B cell (primary cell): ENCODE results near the gene GSTM3. TPM values are rescaled to one million over a fixed set of nuclear protein-coding genes. Genes with fewer than 3 reads are reported as not detected.

ENCODE experiments used
- ATAC-seq: fragments of 200-7000 bp; cut with Tn5 transposase; one replicate; pipeline ENCODE4 v1.10.0; 2021; ENCODE audit warnings: low read depth, mild to moderate bottlenecking, moderate number of reproducible peaks, moderate library complexity
- CTCF ChIA-PET: fragments of 350-600 bp; sonication (Branson Sonifier 250); formaldehyde crosslinking; loops from one replicate; lab custom pipeline; 2021; ENCODE audit warnings: antibody characterized with exemption, inconsistent platforms; lab: Charles Lee
- POLR2A ChIA-PET: fragments of 350-600 bp; sonication (Branson Sonifier 250); formaldehyde crosslinking; loops from one replicate; lab custom pipeline; 2021; ENCODE audit warnings: antibody characterized with exemption; lab: Charles Lee
- DNase-seq: peaks from one replicate; pipeline ENCODE4 v3.0.0; 2013
- H2AFZ ChIP-seq: 2 replicates; pipeline ENCODE4 v1.6.1; 2012; ENCODE audit warnings: mild to moderate bottlenecking, low read depth, low read length; ENCODE audit not compliant: insufficient read depth, poor library complexity, severe bottlenecking
- H3K27ac ChIP-seq, 2 donors: 1 replicate in 1 of 2; 2 replicates in 1 of 2; pipeline ENCODE4 v1.5.1; 2012 to 2013; ENCODE audit warnings: low read length in 2 of 2, mild to moderate bottlenecking in 2 of 2, moderate library complexity in 1 of 2
- H3K27me3 ChIP-seq, 4 experiments: fragments of 200-600 bp in 1 of 4; sonication (generic) in 1 of 4; replicated peaks in 1 of 4; 1 replicate in 2 of 4; 2 replicates in 2 of 4; pipeline versions ENCODE4 v1.6.1 to v1.7.0; 2013 to 2016; ENCODE audit warnings: low read length in 3 of 4, mild to moderate bottlenecking in 2 of 4, mixed read lengths in 1 of 4, moderate library complexity in 1 of 4; ENCODE audit not compliant: insufficient read depth in 4 of 4, control insufficient read depth in 3 of 4; ENCODE audit errors: control extremely low read depth in 1 of 4
- H3K36me3 ChIP-seq, 2 experiments: replicated peaks in 1 of 2; 1 replicate in 1 of 2; 2 replicates in 1 of 2; pipeline versions ENCODE4 v1.6.1 to v1.7.1; 2013; ENCODE audit warnings: low read length in 1 of 2; ENCODE audit not compliant: insufficient read depth in 2 of 2, control insufficient read depth in 1 of 2; ENCODE audit errors: control extremely low read depth in 1 of 2, extremely low read depth in 1 of 2
- H3K4me1 ChIP-seq, 2 donors: fragments of 200-600 bp in 1 of 2; sonication (generic) in 1 of 2; 1 replicate in 1 of 2; 2 replicates in 1 of 2; pipeline versions ENCODE4 v1.5.1 to v1.6.1; 2013 to 2017; ENCODE audit warnings: low read length in 2 of 2; ENCODE audit not compliant: control insufficient read depth in 2 of 2, insufficient read depth in 2 of 2
- H3K4me2 ChIP-seq: replicated peaks from 2 replicates; pipeline ENCODE3; 2012; ENCODE audit warnings: mild to moderate bottlenecking, low read depth, low read length; ENCODE audit not compliant: poor library complexity, severe bottlenecking
- H3K4me3 ChIP-seq, 5 experiments: fragments of 200-600 bp in 1 of 5; sonication (generic) in 1 of 5; 1 replicate in 3 of 5; 2 replicates in 2 of 5; pipeline versions ENCODE4 v1.5.1 to v1.7.0; 2011 to 2016; ENCODE audit warnings: low read length in 4 of 5, mild to moderate bottlenecking in 4 of 5, low read depth in 2 of 5, control low read depth in 1 of 5, moderate library complexity in 1 of 5; ENCODE audit not compliant: insufficient read depth in 1 of 5; ENCODE audit errors: control extremely low read depth in 1 of 5, extremely low read depth in 1 of 5
- H3K79me2 ChIP-seq: fragments of 200-600 bp; sonication (generic); one replicate; pipeline ENCODE4 v1.6.0; 2016; ENCODE audit warnings: low read length; ENCODE audit not compliant: control insufficient read depth, insufficient read depth
- H3K9ac ChIP-seq: fragments of 200-600 bp; sonication (generic); 2 replicates; pipeline ENCODE4 v1.6.1; 2017; ENCODE audit warnings: mild to moderate bottlenecking, low read length, moderate library complexity
- H3K9me3 ChIP-seq, 3 donors: one replicate each; pipeline versions ENCODE4 v1.6.1 to v1.7.1; 2013; ENCODE audit warnings: low read length in 2 of 3; ENCODE audit not compliant: control insufficient read depth in 2 of 3, insufficient read depth in 1 of 3; ENCODE audit errors: control extremely low read depth in 1 of 3
- H4K20me1 ChIP-seq: 2 replicates; pipeline ENCODE4 v1.6.0; 2012; ENCODE audit warnings: mild to moderate bottlenecking, low read length; ENCODE audit not compliant: insufficient read depth, control insufficient read depth, poor library complexity, severe bottlenecking
- H3K27ac Mint-ChIP-seq: one replicate; pipeline ENCODE4 v1.8.0; 2021; ENCODE audit warnings: mixed read lengths
- H3K27me3 Mint-ChIP-seq: one replicate; pipeline ENCODE4 v1.8.0; 2021; ENCODE audit warnings: mixed read lengths
- H3K4me1 Mint-ChIP-seq: one replicate; pipeline ENCODE4 v1.8.0; 2021; ENCODE audit warnings: mixed read lengths
- H3K4me3 Mint-ChIP-seq: one replicate; pipeline ENCODE4 v1.8.0; 2021; ENCODE audit warnings: mixed read lengths
- H3K9me3 Mint-ChIP-seq: one replicate; pipeline ENCODE4 v1.8.0; 2022; ENCODE audit warnings: mixed read lengths; ENCODE audit not compliant: insufficient read depth
- CTCF ChIP-seq: fragments of 200-600 bp; IDR thresholded peaks from one replicate; pipeline ENCODE4 v1.8.0; 2022; ENCODE audit warnings: antibody characterized with exemption, mild to moderate bottlenecking
- EZH2 ChIP-seq: IDR thresholded peaks from 2 replicates; pipeline ENCODE4 v1.6.1; 2012; ENCODE audit warnings: borderline replicate concordance, low read depth, mild to moderate bottlenecking, moderate library complexity, low read length; ENCODE audit not compliant: insufficient read depth, poor library complexity, severe bottlenecking
- WGBS: methylation state at CpG from one replicate; pipeline ENCODE4 v1.1.5; 2013; ENCODE audit warnings: missing lambda C conversion rate; ENCODE audit not compliant: insufficient coverage; 5-methylcytosine and 5-hydroxymethylcytosine counted together
- intact Hi-C: fragments of 100-400 bp; cut with micrococcal nuclease; formaldehyde crosslinking; loops from one replicate; pipeline ENCODE4 v1.10.0; 2022
- polyA plus RNA-seq: library from polyadenylated mRNA; depleted of rRNA; stranded (reverse); fragments of >200 nt; gene quantifications from 2 replicates; pipeline ENCODE4 v1.2.3, GENCODE V29; 2012
- total RNA-seq, 2 donors: library from RNA; stranded (reverse); fragments of 120-200 nt in 1 of 2; gene quantifications; 1 replicate in 1 of 2; 2 replicates in 1 of 2; pipeline versions ENCODE4 v1.2.3 to v1.2.4, GENCODE V29; 2013 to 2022

GSTM3 gene
- total and polyA plus RNA-seq, 2 donors (not counting 1 experiment from before 2014, with no cell fraction given) = 1.9 to 2.8 TPM

- no peak overlapping the region for H3K4me3 Mint-ChIP-seq
- ChIA-PET POLR2A (no interaction called here), CTCF (interaction anchor here (0.9 to 1.5 kb wide), 3 partner anchors 8 to 129 kb away, joined by 3 to 4 read pairs (median 4); no protein-coding TSS in a partner anchor)
- no peak overlapping the region for H3K9ac ChIP-seq
- H3K27me3 ChIP-seq = no peaks in the 10 kb centered on the region
- intact Hi-C loops = no loop called here
- H3K27me3 Mint-ChIP-seq = no peaks in the 10 kb centered on the region
- ATAC-seq (no peak), DNase-seq (no peak)
- H3K4me2 ChIP-seq = no peak overlapping the region
- 75% methylated on average over 8 of the region's 13 CpGs for WGBS
- H3K79me2 ChIP-seq = no peaks in the 10 kb centered on the region
- H3K36me3 ChIP-seq = no peaks in the 10 kb centered on the region
- H3K4me1 Mint-ChIP-seq = no peaks in the 10 kb centered on the region
- no peaks in the 10 kb centered on the region for H3K9me3 Mint-ChIP-seq
- H3K4me1 ChIP-seq = no peaks in the 10 kb centered on the region
- H3K27ac ChIP-seq = no peak overlapping the region
- H4K20me1 ChIP-seq = no peaks in the 10 kb centered on the region
- H2AFZ ChIP-seq = no peak overlapping the region
- H3K27ac Mint-ChIP-seq = no peak overlapping the region
- no peaks in the 10 kb centered on the region for H3K9me3 ChIP-seq
- TF ChIP-seq EZH2 (no peak), CTCF (no peak)
- no peak overlapping the region for H3K4me3 ChIP-seq
Measured at GRCh38 chr1:109765896-109766615, 25.2 kb upstream of the GSTM3 start.

- DNase-seq = no peak
- TF ChIP-seq CTCF (no peak), EZH2 (no peak)
- Histone ChIP-seq H3K9ac (no peak overlapping the region), H3K27ac (no peak overlapping the region), H3K79me2 (no peaks in the 10 kb centered on the region), H3K27me3 (no peaks in the 10 kb centered on the region), H3K36me3 (no peaks in the 10 kb centered on the region), H3K4me2 (no peak overlapping the region), H3K9me3 (no peaks in the 10 kb centered on the region), H2AFZ (no peak overlapping the region), H3K4me3 (no peak overlapping the region), H4K20me1 (no peaks in the 10 kb centered on the region), H3K4me1 (no peaks in the 10 kb centered on the region)
- Mint-ChIP-seq H3K9me3 (no peaks in the 10 kb centered on the region), H3K4me3 (no peak overlapping the region), H3K4me1 (no peaks in the 10 kb centered on the region), H3K27ac (no peak overlapping the region), H3K27me3 (no peaks in the 10 kb centered on the region)
- WGBS = 62% methylated on average over 2 of the region's 4 CpGs
- ChIA-PET POLR2A (no interaction called here), CTCF (interaction anchor here (0.9 to 1.5 kb wide), 3 partner anchors 9 to 128 kb away, joined by 3 to 4 read pairs (median 4); no protein-coding TSS in a partner anchor)
- intact Hi-C loops = no loop called here
- no peak for ATAC-seq
Measured at GRCh38 chr1:109765483-109765815, 24.6 kb upstream of the GSTM3 start.
